Esophagus (tissue), 2 donors: ENCODE results near the gene PLEKHM2. TPM values are rescaled to one million over a fixed set of nuclear protein-coding genes. Genes with fewer than 3 reads are reported as not detected.
A peak's percentile ranks its signal among the peaks of the same experiment; 100 is the strongest.
"Not testable (repeated sequence)": the region's sequence is repeated elsewhere in the genome, so short reads cannot be mapped to it uniquely, and the experiment has no call there.

Source experiments
- H3K27ac ChIP-seq, 2 donors: one replicate each; pipeline ENCODE4 v1.5.1; 2013; ENCODE audit warnings: low read depth in 2 of 2, mild to moderate bottlenecking in 2 of 2, inconsistent platforms in 1 of 2, low read length in 1 of 2, moderate library complexity in 1 of 2
- H3K27me3 ChIP-seq, 2 donors: one replicate each; pipeline ENCODE4 v1.6.1; 2013; ENCODE audit warnings: low read length in 2 of 2, control low read depth in 1 of 2, mild to moderate bottlenecking in 1 of 2; ENCODE audit not compliant: insufficient read depth in 2 of 2, control insufficient read depth in 1 of 2
- H3K36me3 ChIP-seq, 2 donors: one replicate each; pipeline ENCODE4 v1.6.1; 2013; ENCODE audit warnings: low read length in 1 of 2; ENCODE audit not compliant: control insufficient read depth in 2 of 2, insufficient read depth in 2 of 2
- H3K4me1 ChIP-seq, 2 donors: one replicate each; pipeline ENCODE4 v1.6.1; 2013; ENCODE audit warnings: low read length in 1 of 2; ENCODE audit not compliant: control insufficient read depth in 2 of 2, insufficient read depth in 2 of 2
- H3K4me3 ChIP-seq, 2 donors: one replicate each; pipeline ENCODE4 v1.5.1; 2013; ENCODE audit warnings: low read length in 2 of 2, mild to moderate bottlenecking in 2 of 2, low read depth in 1 of 2, moderate library complexity in 1 of 2
- H3K9me3 ChIP-seq, 2 donors: one replicate each; pipeline ENCODE4 v1.6.1; 2013; ENCODE audit warnings: mild to moderate bottlenecking in 2 of 2, low read depth in 1 of 2, low read length in 1 of 2, moderate library complexity in 1 of 2; ENCODE audit not compliant: control insufficient read depth in 2 of 2, insufficient read depth in 1 of 2
- WGBS, 2 donors: extraction: QIAGEN DNeasy Blood & Tissue Kit; methylation state at CpG; one replicate each; pipeline ENCODE4 v1.1.7; 2013; 5-methylcytosine and 5-hydroxymethylcytosine counted together
- polyA plus RNA-seq, 2 donors: library from polyadenylated mRNA; stranded (reverse); fragments of 200-250 nt; gene quantifications; one replicate each; pipeline ENCODE4 v1.2.3, GENCODE V29; 2013
- donor health status: healthy with polysubstance abuse.
- donor health status: Bipolar disorder and iron deficiency.

PLEKHM2 gene
- polyA plus RNA-seq, 2 donors: 34.5 to 40.7 TPM

DNA sequence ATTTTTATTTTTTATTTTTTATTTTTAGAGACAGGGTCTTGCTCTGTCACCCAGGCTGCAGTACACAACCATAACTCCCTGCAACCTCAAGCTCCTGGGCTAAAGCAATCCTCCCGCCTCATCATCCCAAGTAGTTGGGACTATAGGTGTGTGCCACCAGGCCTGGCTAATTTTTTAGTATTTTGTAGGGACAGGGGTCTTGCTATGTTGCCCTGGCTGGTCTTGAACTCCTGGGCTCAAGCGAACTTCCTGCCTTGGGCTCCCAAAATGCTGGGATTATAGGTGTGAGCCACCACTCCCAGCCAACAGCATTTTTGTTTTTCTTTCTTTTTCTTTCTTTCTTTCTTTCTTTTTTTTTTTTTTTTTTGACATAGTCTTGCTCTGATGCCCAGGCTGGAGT is 14.1 kb downstream of the PLEKHM2 start:
- Histone ChIP-seq H3K36me3 (peaks cover 3 to 4% of the 10 kb centered on the region in 2 donors), H3K27me3 (no peaks in the 10 kb centered on the region), H3K9me3 (no peaks in the 10 kb centered on the region), H3K4me3 (no peak overlapping the region), H3K4me1 (peaks cover 4 to 6% of the 10 kb centered on the region in 2 donors), H3K27ac (no peak overlapping the region)
- 97% methylated on average over 2 of the region's 2 CpGs for WGBS, 2 donors

DNA sequence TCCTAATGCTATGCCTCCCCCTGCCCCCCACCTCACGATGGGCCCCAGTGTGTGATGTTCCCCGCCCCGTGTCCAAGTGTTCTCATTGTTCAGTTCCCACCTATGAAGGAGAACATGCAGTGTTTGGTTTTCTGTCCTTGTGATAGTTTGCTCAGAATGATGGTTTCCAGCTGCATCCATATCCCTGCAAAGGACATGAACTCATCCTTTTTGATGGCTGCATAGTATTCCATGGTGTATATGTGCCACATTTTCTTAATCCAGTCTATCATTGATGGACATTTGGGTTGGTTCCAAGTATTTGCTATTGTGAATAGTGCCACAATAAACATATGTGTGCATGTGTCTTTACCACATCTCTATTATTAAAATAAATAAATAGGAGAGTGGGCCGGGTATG is 15.2 kb downstream of the PLEKHM2 start:
- H3K36me3 ChIP-seq, H3K27ac ChIP-seq, H3K4me3 ChIP-seq, H3K9me3 ChIP-seq, H3K27me3 ChIP-seq, H3K4me1 ChIP-seq: not testable (repeated sequence)
- 94 to 96% methylated on average over 4 of the region's 4 CpGs for WGBS, 2 donors

DNA sequence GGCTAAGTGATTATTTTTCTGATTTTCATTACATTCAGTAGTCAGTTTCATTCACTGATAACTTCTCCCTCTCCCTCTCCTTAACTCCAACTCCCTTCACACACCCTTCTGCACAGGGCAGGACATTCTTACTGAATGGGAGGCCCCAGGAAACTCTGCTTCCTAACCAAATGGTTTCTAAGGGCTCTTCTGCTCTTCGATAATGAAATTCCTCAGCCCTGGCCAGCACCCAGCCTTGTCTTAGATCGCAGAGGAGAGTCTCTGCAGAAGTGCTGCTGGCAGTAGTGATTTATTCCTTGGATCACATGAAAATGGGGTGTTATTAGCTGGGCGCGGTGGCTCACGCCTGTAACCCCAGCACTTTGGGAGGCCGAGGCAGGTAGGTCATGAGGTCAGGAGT is 16.4 kb downstream of the PLEKHM2 start:
- Histone ChIP-seq H3K9me3 (no peaks in the 10 kb centered on the region), H3K36me3 (peaks cover 3 to 4% of the 10 kb centered on the region in 2 donors), H3K27ac (no peak overlapping the region), H3K27me3 (no peaks in the 10 kb centered on the region), H3K4me1 (peaks cover 10 to 13% of the 10 kb centered on the region in 2 donors), H3K4me3 (no peak overlapping the region)
- 78% methylated on average over 6 of the region's 6 CpGs for WGBS, 2 donors

DNA sequence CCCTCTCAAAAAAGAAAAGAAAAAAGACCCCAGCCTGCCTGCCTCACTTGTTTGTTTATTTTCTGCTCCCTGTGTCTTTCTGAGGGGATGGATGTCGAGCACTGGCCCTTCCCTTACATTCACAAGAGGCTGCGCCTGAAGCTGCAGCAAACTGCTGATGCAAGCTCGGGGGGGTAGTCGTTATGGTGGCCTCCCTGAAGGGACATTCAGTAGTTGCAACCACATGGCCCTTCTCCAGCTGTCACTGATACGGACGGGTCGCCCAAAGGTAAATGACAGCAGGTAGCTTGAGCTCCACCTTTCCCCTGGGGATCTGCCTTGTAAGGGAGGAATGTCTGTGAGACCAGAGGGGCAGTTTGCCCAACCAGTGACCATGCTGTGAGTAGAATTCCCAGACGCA is 17.7 kb downstream of the PLEKHM2 start:
- Histone ChIP-seq H3K9me3 (no peaks in the 10 kb centered on the region), H3K27me3 (no peaks in the 10 kb centered on the region), H3K36me3 (peaks cover under 1 to 3% of the 10 kb centered on the region in 2 donors), H3K4me3 (no peak overlapping the region), H3K4me1 (peaks cover 10 to 13% of the 10 kb centered on the region in 2 donors), H3K27ac (peak overlapping the region in 1 of 2 donors; percentile 15)
- 87 to 89% methylated on average over 8 of the region's 8 CpGs for WGBS, 2 donors

GRCh38 chr1:15702722-15703550 is 18.8 kb downstream of the PLEKHM2 start:
- Histone ChIP-seq H3K27ac (peak overlapping the region; percentile 90 to 94), H3K36me3 (peaks cover 0 to 2% of the 10 kb centered on the region in 2 donors), H3K9me3 (no peaks in the 10 kb centered on the region), H3K4me3 (no peak overlapping the region), H3K27me3 (no peaks in the 10 kb centered on the region), H3K4me1 (peaks cover 10% of the 10 kb centered on the region in 2 donors)
- WGBS, 2 donors: 52 to 53% methylated on average over 19 of the region's 19 CpGs

DNA sequence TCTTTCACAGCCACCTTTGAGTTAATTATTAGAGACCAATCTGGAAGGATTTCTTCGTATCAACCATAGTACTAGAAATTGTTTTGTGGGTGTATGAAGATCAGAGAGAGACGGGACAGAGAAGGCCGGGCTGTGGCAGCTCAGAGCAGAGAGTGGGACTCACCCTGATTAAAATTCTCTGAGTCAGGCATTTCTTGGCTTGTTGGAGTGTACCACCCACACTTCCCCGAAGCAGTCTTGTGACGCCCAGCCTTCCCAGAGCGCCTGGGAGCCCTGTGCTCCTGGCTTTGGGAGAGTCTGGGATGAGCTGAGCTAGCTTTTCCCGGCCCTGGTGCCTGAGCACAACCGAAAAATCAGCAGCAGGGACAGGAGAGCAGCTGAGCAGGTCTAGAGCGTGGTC is 19.4 kb downstream of the PLEKHM2 start:
- no peaks in the 10 kb centered on the region for H3K9me3 ChIP-seq

GRCh38 chr1:15704526-15705183 is 20.5 kb downstream of the PLEKHM2 start:
- WGBS, 2 donors: 84 to 91% methylated on average over 17 of the region's 17 CpGs
- H3K4me1 ChIP-seq: peaks cover 10% of the 10 kb centered on the region in 2 donors
- H3K27ac ChIP-seq: peak overlapping the region; percentile 11 to 80
- no peaks in the 10 kb centered on the region for H3K9me3 ChIP-seq
- no peak overlapping the region for H3K4me3 ChIP-seq
- no peaks in the 10 kb centered on the region for H3K27me3 ChIP-seq
- H3K36me3 ChIP-seq: peaks cover 0 to 2% of the 10 kb centered on the region in 2 donors

More for the DNA sequence above, 19.4 kb downstream of the PLEKHM2 start:
- H3K27me3 ChIP-seq: no peaks in the 10 kb centered on the region
- 18 to 35% methylated on average over 9 of the region's 9 CpGs for WGBS, 2 donors
- peaks cover 0 to 2% of the 10 kb centered on the region in 2 donors for H3K36me3 ChIP-seq
- no peak overlapping the region for H3K4me3 ChIP-seq
- peaks cover 10% of the 10 kb centered on the region in 2 donors for H3K4me1 ChIP-seq
- H3K27ac ChIP-seq: peak overlapping the region; percentile 90 to 94

DNA sequence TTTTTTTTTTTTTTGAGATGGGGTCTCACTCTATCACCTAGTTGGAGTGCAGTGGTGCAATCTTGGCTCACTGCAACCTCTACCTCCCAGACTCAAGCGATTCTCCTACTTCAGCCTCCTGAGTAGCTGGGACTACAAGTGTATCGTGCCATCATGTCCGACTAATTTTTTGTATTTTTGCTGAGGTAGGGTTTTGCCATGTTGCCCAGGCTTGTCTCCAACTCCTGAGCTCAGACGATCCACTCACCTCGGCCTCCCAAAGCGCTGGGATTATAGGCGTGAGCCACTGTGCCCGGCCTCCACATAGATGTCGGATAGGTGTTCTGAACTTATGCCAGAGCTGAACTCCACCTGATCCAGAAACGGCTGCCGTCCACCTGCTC is 21.1 kb downstream of the PLEKHM2 start:
- Histone ChIP-seq H3K4me3 (no peak overlapping the region), H3K4me1 (peaks cover 10% of the 10 kb centered on the region in 2 donors), H3K9me3 (no peaks in the 10 kb centered on the region), H3K27ac (peak overlapping the region in 1 of 2 donors; percentile 24), H3K27me3 (no peaks in the 10 kb centered on the region), H3K36me3 (peaks cover 0 to 2% of the 10 kb centered on the region in 2 donors)
- 87% methylated on average over 11 of the region's 11 CpGs for WGBS, 2 donors

DNA sequence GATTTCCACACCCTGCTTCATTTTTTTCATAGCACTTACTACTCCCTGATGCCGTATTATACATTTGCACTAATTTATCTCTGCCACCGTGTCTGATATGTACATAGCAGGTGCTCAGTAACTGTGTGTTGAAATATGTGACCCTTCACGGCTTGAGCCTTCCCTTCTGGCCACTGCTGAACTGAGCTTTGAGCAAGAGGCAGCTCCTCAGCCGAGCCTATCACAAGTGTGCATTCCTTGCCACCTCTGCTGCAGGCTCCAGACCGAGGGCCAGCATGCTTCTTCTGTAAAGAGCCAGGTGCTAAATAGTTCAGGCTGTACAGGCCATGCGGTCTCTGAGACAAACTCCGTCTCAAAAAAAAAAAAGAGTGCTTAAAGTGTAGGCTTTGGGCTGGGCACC is 22.6 kb downstream of the PLEKHM2 start:
- 80 to 84% methylated on average over 7 of the region's 7 CpGs for WGBS, 2 donors
- Histone ChIP-seq H3K4me1 (peaks cover 10% of the 10 kb centered on the region in 2 donors), H3K4me3 (no peak overlapping the region), H3K36me3 (peaks cover 0 to 2% of the 10 kb centered on the region in 2 donors), H3K27me3 (no peaks in the 10 kb centered on the region), H3K9me3 (no peaks in the 10 kb centered on the region), H3K27ac (peak overlapping the region in 1 of 2 donors; percentile 15)
